GM21390 (cell line): ENCODE measurements around the gene XXYLT1.
"Not testable (repeated sequence)": the region's sequence is repeated elsewhere in the genome, so short reads cannot be mapped to it uniquely, and the experiment has no call there.

Experiments used
- ATAC-seq: cut with Tn5 transposase; IDR thresholded peaks from one replicate; pipeline ENCODE4 v1.9.1; 2021; ENCODE audit not compliant: unreplicated experiment

XXYLT1 gene

DNA sequence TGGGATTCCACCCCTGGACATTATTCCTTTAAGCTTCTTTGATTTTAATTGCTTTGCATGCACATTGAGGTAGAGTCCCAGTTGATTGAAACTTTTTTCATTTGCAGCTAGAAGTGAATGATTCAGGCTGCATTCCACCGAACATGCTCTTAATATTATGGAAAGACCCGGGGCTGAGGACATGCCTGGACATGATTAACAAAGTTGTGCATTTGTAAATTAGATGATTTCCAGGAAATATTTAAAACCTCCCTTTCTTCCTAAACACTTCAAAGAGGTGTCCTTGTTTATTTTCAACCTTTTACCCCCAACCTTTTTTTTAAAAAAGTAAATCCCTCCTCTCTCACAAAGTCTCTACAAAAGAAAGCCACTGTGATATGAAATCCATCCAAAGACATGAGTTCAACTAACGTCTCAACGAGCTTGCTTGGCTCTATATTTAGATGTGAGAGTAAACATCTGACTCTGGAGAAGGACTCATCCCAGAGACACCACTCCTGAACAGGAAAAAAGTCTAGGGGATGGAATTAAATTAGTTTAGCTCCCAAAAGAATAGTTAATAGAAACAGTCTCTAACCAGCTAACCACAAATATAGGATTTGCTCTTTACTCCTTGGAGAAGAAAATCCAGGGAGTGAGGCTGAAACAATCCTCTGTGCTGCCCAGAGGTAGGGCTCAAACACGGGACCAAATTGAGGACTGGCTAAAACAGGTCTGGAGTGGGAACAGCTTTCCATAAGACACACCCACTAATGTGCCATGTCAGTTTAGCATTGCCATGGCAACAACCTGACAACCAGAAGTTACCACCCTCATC, 83.1 kb downstream of the XXYLT1 start:
- no peak for ATAC-seq

DNA sequence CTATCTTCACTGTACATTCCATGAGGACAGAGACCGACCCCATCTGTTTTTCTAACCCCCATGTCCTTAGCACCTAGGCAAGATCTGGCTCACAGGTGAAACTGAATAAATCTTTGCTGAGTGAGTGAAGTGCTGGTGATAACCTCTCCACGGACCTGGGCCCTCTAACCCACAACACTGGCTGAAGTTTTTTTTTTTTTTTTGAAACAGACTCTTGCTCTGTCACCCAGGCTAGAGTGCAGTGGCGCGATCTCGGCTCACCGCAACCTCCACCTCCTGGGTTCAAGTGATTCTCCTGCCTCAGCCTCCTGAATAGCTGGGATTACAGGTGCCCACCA, 84.3 kb downstream of the XXYLT1 start:
- ATAC-seq: not testable (repeated sequence)

DNA sequence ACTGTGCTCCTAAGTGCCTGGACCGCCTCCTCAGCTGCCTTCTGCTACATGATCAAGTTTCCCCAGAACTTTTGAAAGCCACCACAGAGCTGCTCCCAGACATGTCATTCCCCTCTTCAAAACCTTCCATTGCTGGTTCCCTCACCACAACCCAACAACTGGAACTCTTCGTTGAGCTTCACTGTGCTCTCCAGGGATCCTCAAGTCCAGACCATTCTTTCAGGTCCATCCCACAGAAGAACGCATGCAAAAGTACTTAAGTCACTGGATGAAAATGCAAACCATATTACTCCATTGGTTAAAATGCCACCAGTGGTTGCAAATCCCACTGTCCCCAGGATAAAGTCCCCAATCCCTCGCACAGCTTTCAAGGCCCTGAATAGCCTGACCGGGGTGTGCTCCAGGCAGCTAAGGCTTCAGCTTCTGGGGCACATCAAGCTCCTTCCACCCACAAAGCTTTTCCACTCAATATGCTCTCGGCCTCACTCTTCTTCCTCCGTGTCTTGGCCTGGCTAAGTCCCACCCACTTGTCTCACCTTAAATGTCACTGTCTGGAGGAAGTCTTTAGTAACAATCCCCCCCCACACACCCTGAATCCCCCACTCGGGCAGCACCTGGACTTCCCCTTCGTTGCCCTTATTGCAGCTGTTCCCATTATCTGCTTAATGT, 84.8 kb downstream of the XXYLT1 start:
- no peak for ATAC-seq

DNA sequence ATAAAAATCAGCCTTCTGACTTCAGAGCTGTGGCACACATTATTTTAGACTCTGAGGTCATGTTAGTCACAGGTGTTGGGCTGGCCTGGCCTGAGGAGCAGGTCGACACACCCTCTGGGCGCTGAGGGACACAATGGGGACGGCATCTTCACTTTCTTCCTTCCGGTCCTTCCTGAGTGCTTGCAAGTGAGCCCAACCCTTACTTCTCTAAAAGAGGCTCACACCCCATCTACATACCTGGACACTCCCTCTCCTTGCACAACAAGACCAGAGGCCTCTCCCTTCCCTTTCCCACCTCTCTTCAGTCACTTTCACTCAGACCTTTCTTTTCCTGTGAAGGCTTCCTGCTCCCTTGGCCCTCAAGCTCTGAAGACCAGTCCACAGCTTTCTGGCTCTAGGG, 85.4 kb downstream of the XXYLT1 start:
- ATAC-seq: no peak

DNA sequence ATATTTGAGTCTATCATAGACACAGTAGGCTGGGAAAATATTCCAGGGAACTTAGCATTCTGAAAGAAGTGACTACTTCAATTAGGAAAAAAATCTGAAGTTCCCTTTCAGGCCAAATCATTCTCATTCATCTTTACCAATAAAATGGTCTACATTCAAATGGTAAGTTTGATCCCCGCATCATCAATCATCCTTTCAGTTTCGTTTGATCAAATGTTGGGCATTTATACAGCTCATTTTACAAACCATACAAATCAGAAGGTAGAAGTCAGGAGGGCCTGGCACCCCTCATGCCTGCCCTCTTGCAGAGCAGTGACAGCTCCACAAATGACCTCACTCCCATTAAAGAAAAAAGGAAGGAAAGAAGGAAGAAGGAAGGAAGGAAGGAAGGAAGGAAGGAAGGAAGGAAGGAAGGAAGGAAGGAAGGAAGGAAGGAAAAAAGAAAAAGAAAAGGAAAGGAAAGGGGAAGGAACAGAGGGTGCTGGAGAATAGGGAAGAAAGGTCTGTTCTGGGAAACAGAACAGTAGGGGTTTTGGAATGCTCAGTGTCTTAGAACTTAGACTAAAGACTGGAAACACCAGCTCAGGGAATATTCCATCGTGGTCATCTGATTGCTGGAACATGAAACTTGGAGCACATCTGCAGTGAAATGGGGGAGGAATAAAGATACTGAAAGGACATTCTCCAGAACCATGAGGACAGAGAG, 86.1 kb downstream of the XXYLT1 start:
- ATAC-seq: no peak

DNA sequence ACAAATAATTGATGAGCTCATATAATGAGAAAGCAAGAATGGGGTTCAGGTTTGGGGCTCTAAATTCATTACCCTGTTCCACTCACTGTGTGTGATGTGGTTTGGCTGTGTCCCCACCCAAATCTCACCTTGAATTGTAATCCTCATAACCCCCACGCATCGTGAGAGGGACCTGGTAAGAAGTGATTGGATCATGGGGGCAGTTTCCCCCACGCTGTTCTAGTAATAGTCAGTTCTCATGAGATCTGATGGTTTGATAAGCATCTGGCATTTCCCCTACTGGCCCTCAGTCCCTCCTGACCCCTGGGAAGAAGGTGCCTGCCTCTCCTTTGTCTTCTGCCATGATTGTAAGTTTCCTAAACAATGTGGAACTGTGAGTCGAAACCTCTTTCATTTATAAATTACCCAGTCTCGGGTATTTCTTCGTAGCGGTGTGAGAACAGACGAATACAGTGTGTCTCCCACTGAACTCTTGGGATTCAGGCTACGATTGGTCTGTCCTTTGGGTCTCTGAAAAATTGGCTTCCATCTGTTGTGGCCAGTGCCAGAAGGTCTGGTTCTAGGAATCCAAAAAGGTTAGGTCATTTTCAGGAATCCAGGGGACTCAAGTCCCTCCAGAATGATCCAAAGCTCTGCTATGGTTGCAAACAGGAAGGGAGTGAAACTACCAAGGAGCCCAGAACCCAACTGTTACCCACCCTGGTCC, 87.7 kb downstream of the XXYLT1 start:
- no peak for ATAC-seq

DNA sequence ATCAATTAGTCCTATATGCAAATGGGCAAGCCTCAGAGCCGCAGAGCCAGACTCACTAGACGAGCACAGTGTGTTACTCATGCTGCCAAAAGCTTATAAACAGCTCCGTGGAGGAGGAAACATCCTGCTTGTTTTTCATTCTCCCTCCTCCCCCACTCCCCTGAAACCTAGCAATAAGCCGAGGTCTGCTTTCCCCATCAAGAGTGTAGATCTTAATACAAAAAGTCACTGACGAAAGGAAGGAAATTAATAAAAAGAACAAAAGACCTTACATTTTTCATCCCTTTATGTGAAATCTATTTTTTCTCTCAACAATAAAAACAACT, 88.5 kb downstream of the XXYLT1 start:
- ATAC-seq: no peak

DNA sequence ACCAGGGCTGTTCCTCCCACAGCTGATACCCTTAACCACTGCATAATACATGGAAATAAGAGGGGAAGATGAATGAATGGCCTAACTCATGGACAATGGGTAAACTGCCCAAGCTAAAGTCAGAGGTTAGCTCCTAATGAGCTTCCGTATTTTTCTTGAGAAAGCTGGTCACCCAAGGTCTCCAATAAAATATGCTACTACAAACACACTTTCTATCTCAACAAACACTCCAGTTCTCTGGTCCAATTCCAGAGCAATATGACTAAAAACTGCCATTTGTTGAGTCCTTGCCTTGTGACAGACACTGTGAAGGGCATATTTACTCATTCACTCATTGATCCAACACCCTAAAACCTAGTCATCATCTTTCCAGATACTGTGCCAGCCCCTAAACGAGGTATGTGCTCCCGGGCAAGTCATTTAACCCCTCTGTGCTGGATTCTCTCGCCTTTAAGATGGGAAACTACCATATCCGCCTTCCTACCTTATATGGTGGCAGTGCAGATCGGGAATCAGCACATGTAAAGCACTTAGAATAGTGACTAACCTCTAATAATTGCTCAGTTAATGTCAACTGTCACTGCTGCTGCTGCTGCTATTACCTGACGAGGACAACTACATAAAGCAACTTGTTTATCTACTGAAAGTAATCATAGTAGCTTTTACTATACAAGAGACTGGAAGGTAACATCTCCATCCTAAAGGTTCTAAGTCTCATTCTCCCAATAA, 89.1 kb downstream of the XXYLT1 start:
- no peak for ATAC-seq

DNA sequence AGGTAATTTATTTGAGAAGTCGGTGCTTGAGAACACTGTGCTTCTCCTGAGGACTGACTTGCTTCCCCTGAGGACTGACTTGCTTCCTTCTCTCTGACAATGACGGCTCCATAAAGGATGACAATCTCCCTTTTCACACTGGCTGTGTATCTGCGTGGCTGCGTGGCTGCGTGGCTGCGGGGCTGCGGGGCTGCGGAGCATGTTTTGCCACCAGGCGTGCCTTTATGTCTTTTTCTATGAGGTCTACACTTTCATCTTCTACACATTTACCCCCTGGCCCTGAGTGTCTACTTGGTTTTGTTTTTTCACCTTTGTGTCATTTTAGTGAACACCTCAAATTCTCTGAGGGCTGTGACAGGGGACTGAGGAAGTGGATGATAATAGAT, 89.9 kb downstream of the XXYLT1 start:
- no peak for ATAC-seq

DNA sequence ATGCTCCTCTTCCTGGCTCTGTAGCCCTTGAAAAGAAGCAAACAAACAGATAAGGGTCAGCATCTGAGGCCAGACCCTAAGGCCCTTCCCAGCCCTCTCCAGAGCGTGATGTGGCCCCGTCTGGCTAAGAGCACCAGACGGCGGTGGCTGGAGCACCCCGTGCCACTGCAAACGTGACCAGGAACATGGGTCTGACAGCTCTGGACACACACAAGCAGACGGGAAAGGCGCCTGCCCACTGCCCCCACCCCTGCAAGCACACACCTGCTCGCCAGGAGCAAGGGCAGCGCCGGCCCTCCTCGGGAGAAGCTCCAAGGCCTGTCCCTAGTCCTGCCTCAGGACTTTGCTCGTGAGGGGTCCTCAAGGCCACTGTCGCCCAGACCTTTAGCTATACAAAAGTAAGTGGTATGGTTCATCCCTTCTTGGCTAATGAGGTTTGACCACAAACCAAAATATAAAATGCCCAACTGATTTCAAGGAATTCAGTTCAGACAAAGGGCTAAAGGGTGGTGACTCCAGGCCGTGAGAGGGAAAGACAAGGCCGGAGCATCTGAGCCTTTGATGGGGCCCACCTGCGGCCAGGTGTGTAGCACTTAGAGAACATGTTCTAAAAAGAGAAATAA, 90.4 kb downstream of the XXYLT1 start:
- no peak for ATAC-seq

DNA sequence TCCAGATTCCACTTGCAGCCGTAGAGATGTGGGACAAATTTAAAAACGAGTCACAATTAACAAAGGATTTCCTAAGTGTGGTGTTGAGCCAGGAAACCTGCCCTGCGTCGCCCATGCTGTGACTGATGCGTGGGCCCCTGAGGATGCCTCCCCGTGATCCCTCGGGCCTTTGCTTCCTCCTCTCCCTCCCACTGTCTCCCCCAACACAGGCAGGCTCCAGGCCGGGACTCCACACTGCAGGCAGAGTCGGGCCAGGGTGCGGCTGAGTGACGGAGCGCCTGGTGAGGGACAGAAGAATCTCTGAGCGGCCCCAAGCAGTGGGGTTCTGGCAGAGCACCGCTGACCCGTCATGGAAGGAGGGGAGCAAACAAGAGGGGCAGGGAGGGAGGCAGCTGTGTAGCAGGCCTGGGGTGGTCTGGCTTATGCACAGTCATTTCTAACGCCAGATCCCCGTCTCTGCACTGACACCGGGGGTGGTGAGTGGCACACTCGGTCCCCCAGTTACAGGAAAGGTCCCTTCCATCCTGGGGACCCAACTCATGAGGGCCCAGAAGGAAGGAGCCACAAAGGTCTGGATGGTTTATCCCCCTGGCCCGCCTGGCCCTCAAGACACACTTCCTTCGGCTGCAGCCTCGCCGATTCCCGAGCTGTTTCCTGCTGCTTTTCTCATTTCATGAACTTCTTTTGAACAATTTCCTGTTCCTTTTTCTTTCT, 91.0 kb downstream of the XXYLT1 start:
- ATAC-seq: no peak

DNA sequence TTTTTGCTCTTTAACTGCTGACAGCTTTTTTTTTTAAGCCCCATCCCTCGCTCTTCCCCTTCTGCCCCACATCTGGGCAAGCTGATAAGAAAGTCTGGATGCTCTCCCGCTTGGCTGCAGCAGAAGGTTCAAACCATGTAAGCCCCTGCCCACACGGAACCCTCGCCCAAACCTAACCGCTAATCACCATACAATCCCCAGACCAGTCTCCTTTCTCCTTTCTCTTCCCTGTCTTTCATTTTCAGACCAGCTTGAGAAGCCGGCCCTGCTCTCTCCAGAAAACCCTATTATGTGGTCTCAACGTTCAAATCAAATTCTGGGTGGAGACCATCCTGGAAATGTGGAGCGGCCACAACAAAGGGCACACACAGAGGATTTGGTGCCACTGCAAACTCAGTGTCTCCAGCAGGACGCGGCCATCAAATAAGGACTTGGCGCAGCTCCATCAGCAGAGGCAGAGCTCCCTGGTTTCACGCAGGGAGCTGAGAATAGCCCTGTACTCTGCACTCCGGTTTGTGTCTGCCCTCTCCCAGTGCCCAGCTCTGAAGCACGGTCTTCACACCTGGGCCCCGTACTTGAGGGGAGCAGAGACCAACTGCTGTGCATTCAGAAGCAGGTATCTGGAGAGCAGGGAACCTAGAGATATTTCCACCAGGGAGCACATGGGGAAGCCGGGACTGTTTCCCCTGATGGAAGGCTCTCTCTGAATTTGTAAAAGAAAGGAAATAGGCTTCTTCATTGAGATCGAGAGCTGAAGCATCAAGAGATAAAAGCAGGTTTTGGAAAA, 92.6 kb downstream of the XXYLT1 start:
- ATAC-seq: no peak

DNA sequence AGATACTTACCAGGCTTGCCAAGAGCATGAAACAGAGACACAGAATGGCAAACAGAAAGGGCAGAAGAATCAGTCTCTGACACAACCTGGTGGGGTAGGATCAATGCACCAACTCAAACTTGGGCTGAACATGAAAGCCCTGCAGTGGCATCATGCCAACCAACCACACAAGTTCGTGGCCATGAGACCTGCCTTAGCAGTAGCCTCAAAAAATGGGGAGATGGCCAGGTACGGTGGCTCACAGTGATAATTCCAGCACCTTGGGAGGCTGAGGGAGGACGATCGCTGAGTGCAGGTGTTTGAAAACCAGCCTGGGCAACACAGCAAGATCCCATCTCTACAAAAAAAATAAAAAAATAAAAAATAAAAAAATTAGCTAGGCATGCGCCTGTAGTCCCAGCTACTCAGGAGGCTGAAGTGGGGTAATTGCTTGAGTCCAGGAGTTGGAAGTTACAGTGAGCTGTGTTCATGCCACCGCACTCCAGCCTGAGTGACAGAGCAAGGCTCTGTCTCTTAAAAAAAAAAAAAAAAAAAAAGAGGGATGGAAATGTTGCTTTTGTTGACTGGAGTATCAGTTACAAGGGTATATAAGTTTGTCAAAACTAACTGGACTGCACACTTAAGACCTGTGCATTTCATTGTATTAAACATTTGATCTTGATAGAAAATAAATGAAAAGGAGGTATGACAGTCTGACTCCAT, 93.4 kb downstream of the XXYLT1 start:
- ATAC-seq: no peak

DNA sequence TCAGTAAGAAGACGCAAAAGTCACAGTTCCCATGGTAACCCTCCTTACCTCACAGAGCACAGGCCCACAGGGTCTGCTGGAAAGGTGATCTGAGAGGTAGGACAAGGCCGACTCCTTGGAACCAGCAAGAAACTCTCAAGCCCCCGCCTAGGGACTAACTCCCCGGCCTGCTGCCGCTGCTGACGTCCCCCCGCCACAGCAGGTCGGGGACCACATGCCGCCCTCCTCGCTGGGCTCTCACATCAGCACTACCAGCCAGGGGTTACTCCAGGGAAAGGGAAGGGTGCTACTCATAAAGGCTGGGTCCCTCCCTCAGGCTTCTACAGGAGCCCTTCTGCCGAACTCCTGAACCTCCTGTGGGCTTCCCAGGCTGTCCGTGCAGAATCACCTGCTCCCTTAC, 94.2 kb downstream of the XXYLT1 start:
- ATAC-seq: no peak

DNA sequence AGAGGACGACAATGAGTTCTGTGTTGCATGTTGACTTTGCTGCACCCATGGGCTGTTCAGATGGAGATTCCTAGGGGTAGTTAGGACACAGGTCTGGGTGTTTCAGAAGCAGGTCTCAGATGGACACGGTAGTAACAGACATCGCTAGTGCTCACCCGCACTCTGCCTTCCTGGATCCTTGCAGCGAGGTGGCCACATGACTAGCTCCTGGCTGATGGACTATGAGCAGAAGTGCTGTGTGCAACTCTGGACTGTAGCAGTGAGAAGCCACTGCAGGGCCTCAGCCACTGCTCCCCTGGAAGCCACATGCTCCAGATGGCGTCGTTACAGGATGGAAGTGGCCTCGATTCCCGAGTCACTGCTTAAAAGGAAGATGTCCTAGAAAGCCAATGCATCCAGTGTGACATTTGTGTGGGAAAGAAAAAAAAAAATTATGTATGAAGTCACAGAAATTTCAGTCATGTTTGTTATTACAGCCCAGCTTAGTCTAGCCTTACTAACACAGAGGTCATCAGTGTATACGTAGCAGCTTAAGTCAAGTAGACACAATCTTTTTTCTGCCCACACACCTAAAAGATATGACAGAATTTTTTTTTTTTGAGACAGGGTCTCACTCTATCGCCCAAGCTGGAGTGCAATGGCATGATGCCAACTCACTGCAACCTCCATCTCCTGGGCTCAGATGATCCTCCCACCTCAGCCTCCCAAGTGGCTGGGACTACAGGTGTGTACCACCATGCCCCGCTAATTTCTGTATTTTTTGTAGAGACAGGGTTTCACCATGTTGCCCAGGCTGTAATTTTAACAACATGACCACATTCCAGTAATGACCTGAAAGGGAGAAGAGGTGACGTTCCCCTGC, 95.3 kb downstream of the XXYLT1 start:
- no peak for ATAC-seq

DNA sequence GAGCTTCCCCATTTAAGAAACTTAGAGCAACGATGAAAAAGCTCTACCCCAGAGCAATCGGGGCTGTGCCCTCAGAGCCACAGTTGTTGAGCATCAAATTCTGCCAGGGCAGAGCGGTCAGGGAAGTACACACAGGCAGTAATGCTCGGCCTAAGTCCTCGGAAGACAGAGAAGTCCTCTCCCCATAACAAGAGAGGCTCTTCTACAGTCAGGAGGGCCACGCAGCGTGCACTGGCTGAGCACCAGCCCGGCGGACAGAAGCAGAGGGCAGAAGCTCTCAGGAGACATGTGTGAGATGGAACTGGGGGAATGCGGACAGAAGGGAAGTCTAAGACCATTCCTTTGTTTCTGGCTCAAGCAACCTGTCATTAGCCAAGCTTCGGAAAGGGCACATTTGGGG, 95.9 kb downstream of the XXYLT1 start:
- no peak for ATAC-seq

DNA sequence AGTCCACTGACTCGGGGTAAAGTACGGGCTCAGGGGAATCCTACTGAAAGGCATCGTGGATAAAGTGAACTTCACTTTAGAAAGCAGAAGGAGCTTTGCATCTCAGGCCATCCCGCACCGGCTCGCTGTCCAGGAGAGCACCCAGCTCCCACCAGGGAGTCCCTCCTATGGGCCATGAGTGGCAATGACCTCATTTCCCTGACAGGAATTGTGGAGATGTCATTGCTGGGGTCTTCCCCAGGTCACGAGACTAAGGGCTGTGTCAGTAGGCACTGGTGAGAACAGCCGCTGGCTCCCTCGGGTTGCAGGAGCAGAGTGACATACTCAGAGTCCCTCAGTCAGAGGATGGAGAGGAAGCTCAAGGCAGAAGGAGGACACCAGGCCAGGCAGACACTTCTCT, 97.3 kb downstream of the XXYLT1 start:
- ATAC-seq: no peak

DNA sequence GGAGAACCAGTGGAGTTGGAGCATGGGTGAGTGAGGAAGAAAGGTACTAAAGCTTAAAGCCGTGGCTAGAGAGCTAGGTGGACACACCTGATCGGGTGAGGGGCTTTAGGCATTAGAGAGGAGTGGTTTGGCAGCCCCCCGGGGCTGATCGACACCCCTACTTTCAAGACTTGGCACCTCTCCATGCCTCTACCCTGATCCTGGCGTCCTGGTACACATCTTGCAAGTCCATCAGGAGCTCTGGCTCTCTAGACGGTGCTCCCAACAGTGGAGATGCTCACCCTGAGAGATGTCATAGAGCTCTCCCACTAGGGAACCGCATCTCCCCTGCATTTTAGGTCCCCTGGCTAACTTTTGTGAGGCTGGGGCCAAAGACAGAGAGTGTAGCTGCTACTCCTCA, 98.1 kb downstream of the XXYLT1 start:
- no peak for ATAC-seq
